ELF-1 (cell line): ENCODE data around the gene PAGR1.

Experiments used
- DNase-seq: peaks from one replicate; pipeline ENCODE4 v3.0.0-alpha.2; 2016; ENCODE audit warnings: low read depth, low spot score

The PAGR1 gene

GRCh38 chr16:29835926-29836325 is 20.0 kb downstream of the PAGR1 start:
- DNase-seq, result no peak

GRCh38 chr16:29836623-29837022 is 20.7 kb downstream of the PAGR1 start:
- DNase-seq, result no peak

DNA sequence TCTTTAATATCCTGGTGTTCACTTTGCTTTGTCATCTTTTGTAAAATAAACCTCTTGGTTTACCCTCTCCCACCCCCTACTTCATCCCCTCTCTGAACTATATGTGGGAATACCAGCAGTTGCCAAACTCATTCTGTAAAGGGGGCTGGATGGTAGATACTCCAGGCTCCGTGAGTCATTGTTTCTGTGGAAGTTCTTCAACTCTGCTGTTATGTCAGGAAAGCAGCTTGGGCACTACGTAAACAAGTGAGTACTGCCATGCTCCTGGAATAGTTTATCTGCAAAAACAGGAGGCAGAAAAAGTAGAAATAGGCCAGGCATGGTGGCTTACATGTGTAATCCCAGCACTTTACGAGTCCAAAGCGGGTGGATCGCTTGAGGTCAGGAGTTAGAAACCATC is 21.9 kb downstream of the PAGR1 start:
- DNase-seq, result no peak

DNA sequence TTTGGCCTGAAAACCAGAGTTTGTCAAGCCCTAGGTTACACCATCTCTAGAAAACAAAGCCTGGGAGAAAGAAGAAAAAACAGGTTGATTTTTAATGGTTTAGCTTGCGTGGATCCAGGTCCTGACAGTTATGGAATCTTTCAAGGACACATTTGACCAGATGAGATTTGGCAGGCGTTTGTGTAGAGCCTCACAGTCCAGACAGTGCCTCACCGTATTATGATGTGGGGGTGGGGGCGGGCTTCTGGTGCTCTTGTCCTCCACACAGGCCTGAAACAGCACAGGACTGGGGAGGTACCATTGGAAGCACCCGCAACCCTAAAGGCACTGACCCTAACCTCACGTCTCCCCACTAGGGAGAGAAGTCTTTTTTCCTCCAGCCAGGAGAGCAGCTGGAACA is 23.9 kb downstream of the PAGR1 start:
- DNase-seq, result no peak

DNA sequence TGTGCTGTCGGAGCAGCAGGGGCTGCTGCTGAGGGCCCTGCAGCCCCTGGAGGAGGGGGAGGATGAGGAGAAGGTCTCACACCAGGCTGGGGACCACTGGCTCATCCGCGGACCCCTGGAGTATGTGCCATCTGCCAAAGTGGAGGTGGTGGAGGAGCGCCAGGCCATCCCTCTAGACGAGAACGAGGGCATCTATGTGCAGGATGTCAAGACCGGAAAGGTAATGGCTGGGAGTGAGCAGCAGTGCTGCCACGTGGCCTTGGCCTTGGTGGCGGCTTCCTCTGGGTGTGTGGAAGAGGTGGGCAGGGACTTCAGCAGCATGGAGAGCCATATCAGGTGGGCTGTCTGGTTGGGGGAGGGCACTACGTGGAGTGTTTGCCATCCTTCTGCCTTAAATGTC is 24.3 kb downstream of the PAGR1 start:
- DNase-seq, result no peak

DNA sequence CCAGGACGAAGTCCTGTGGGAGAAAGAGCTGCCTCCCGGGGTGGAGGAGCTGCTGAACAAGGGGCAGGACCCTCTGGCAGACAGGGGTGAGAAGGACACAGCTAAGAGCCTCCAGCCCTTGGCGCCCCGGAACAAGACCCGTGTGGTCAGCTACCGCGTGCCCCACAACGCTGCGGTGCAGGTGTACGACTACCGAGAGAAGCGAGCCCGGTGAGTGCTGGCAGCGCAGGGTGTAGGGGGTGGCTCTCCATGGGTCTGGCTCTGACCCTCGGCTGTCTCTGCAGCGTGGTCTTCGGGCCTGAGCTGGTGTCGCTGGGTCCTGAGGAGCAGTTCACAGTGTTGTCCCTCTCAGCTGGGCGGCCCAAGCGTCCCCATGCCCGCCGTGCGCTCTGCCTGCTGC is 25.7 kb downstream of the PAGR1 start:
- no peak for DNase-seq

DNA sequence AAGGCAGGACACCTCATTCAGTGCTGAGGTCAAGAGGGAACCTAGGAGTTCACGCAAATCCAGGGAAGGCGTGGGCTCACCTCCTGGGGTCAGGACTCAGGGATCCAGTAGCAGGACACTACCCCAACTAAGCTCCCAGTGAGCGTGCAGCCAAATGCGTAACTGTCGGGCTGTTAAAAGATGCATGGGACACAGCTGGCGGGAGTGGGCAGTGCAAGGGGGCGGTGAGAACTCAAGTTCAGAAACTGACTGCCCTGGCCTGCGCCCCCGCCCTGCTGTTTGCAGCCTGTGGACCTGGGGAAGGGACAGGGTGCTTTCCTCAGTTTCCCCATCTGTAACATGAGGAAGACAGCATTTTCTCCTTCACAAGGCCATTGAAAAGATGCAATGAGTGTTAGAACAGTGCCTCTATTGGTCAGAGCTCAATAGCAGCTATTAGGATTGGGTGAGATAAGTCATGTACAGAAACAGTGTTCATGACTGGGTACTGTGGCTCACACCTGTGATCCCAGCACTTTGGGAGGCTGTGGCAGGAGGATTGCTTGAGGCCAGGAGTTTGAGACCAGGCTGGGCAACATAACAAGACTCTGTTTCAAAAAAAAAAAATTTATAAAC is 26.9 kb downstream of the PAGR1 start:
- DNase-seq, result no peak

DNA sequence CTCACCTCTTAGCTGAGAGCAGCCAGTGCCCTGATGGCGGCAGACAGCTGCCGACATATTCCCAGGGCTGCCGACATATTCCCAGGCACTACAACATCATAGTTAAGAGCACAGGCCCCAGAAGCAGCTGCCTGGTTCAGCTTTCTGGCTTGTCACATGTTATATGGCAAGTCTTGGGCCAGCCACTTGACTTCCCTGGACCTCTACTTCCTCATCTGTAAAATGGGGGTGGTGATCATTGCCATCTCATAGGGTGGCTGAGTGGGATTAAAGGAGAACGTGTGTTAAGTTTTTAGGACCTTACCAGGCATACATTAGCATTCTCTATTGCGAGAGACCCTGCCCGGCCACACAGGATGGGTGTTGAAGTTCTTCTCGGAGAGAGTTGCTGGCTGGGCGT is 28.0 kb downstream of the PAGR1 start:
- DNase-seq, result no peak

DNA sequence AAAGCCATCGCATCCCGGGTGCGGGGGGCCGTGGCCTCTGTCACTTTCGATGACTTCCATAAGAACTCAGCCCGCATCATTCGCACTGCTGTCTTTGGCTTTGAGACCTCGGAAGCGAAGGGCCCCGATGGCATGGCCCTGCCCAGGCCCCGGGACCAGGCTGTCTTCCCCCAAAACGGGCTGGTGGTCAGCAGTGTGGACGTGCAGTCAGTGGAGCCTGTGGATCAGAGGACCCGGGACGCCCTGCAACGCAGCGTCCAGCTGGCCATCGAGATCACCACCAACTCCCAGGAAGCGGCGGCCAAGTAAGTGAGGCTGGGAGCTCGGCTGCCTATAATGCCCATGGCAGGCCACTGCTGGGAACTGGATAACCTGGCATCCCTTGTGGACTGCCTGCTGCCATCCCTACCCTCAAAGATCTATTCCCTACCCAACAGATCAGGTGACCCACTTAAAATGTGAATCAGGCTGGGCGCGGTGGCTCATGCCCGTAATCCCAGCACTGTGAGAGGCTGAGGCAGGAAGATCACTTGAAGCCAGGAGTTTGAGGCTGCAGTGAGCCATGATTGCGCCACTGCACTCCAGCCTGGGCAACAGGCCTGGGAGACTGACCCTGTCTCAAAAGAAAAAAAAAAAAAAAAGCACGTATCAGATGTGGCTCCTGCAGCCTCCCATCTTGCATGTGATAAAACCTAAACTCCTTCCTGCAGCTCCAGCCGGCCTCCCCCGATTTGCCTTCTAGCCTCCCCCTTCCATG is 28.8 kb downstream of the PAGR1 start:
- no peak for DNase-seq

- no peak for DNase-seq
Observed at GRCh38 chr16:29845656-29846055, 29.7 kb downstream of the PAGR1 start.

- peak; percentile 70 for DNase-seq
Observed at GRCh38 chr16:29848420-29849297, 32.7 kb downstream of the PAGR1 start.

DNA sequence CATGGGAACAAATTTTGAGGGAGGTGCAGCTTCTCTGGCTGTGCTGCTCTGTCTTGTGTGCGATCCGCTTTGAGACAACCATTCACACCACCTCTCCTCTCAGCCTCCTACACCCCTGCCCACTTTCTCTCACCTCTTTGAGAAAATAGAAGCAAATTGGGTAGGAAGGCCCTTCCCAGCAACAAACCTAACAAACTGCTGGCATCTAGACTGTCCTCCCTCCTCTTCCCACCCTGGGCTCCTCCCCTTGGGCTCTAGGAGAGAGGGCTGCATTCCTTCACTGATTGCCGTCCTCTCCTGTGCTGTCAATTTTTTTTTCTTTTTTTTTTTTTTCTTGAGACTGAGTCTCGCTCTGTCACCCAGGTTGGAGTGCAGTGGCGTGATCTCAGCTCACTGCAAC is 33.6 kb downstream of the PAGR1 start:
- DNase-seq, result peak; percentile 73

GRCh38 chr16:29850998-29851397 is 35.0 kb downstream of the PAGR1 start:
- no peak for DNase-seq

DNA sequence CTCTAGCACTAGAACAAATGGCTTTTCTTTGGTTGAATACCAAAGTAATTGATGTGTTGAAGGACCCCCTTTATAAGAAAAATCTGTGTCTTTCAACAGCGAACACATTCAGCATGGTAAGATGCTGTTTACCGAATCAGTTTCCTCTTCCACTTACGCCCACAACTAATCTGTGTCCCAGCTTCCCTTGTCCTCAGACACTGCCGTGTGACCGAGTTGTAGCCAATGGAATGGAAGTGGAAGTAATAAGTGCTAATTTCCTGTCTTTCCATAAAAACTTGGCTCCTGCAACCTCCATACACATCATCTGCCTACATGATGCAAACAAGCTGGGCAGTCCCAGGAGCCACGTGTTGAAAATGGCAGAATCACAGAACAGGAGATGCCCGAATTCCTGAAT is 36.7 kb downstream of the PAGR1 start:
- no peak for DNase-seq

- DNase-seq, result no peak
Observed at GRCh38 chr16:29854520-29855100, 38.7 kb downstream of the PAGR1 start.

DNA sequence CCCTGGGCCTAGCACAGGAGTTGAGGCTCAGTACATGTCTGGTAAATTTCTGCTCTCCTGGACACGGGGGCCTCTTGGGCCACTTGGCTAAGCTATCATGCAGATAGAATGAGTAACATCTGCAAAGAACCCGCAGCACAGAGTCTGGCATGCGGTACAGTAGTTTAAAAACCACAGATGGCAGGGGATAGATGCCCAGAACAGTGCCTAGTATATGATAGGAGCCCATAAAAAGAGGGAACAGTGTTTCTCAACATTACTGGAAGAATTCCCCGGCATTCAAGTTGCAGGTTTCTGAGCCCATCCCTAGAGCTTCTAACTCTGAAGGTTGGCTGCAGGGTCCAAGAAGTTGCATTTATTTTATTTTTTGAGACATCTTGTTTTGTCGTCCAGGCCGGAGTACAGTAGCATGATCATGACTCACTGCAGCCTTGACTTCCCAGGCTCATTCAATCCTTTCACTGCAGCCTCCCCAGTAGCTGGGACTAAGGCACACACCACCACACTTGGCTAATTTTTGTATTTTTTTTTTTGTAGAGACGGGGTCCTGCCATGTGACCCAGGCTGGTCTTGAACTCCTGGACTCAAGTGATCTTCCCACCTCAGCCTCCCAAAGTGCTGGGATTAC is 41.3 kb downstream of the PAGR1 start:
- no peak for DNase-seq

DNA sequence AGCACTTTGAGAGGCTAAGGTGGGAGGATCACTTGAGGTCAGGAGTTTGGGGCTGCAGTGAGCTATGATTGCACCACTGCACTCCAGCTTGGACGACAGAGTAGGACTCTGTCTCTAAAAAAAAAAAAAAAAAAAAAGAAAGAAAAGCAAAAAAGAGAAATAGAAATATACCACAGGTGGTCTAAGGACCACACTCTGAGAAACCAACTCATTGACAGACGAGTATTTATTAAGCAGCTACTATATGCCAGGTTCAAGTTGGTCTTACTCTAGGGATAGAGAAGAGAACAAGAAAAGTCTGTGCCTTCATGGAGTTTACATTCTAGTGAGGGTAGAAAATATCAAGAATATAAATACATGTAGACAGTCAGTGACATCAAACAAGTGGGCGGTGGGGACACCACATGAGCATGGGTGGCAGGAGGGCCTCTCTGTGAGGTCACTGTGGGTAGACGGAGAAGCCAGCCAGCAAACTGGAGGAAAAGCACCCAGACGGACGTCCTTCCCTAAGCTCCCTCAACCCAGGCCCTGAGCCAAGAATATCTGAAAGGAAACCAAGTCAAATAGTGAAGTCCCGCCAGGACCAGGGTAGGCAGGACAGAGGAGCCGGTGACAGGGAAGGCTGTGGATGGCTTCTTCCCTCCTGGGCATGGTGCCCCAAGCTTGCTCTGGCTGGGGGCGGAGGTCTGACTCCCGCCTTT is 42.3 kb downstream of the PAGR1 start:
- no peak for DNase-seq

- no peak for DNase-seq
Observed at GRCh38 chr16:29858974-29859373, 43.0 kb downstream of the PAGR1 start.

GRCh38 chr16:29860218-29860617 is 44.3 kb downstream of the PAGR1 start:
- peak; percentile 73 for DNase-seq

- peak; percentile 47 for DNase-seq
Observed at GRCh38 chr16:29862383-29862883, 46.5 kb downstream of the PAGR1 start.
